IPS-20b (cell line): ENCODE results near the gene TRIM10.
A peak's percentile ranks its signal among the peaks of the same experiment; 100 is the strongest.

Experiments used
- H3K27ac ChIP-seq: one replicate; pipeline ENCODE4 v1.5.1; 2013; ENCODE audit warnings: low read length
- H3K27me3 ChIP-seq: 2 replicates; pipeline ENCODE4 v1.6.1; 2013; ENCODE audit warnings: mild to moderate bottlenecking, low read length, inconsistent platforms; ENCODE audit not compliant: insufficient read depth
- H3K36me3 ChIP-seq: 2 replicates; pipeline ENCODE4 v1.6.1; 2013; ENCODE audit warnings: low read depth, mild to moderate bottlenecking, inconsistent platforms, low read length, moderate library complexity; ENCODE audit not compliant: insufficient read depth
- H3K4me1 ChIP-seq: 2 replicates; pipeline ENCODE4 v1.6.1; 2013; ENCODE audit warnings: mild to moderate bottlenecking, control low read depth, inconsistent platforms, low read length, moderate library complexity; ENCODE audit not compliant: insufficient read depth
- H3K4me3 ChIP-seq: 2 replicates; pipeline ENCODE4 v1.5.1; 2013; ENCODE audit warnings: mild to moderate bottlenecking, low read length, inconsistent platforms
- H3K9ac ChIP-seq: 2 replicates; pipeline ENCODE4 v1.6.1; 2013; ENCODE audit warnings: low read depth, mild to moderate bottlenecking, inconsistent platforms, low read length, moderate library complexity
- H3K9me3 ChIP-seq: 2 replicates; pipeline ENCODE4 v1.6.1; 2013; ENCODE audit warnings: mild to moderate bottlenecking, low read depth, low read length, inconsistent platforms; ENCODE audit not compliant: insufficient read depth

Gene TRIM10

DNA sequence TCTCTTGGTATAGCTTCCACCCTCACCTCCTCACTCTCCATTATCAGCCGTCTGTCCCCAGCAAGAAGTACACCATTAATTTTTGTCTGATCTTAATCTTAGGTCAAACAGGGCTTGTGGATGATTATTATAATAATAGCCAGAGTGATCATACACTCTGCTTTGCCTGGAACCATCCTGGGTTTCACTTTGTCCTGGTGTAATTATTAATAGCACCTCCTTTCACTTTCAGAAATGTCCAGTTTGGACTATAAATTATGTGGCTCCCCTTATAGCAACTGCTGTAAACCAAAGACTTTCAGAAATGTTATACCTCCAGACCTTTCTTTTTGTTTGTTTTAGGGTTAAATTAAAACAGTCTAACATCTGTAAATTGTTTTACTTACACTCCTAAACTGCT, 47.2 kb downstream of the TRIM10 start:
- no peak overlapping the region for H3K9ac ChIP-seq
- H3K9me3 ChIP-seq, result no peaks in the 10 kb centered on the region
- H3K4me3 ChIP-seq, result no peak overlapping the region
- H3K36me3 ChIP-seq, result no peaks in the 10 kb centered on the region
- no peak overlapping the region for H3K27ac ChIP-seq
- H3K4me1 ChIP-seq, result no peaks in the 10 kb centered on the region
- H3K27me3 ChIP-seq, result peaks cover 40% of the 10 kb centered on the region

DNA sequence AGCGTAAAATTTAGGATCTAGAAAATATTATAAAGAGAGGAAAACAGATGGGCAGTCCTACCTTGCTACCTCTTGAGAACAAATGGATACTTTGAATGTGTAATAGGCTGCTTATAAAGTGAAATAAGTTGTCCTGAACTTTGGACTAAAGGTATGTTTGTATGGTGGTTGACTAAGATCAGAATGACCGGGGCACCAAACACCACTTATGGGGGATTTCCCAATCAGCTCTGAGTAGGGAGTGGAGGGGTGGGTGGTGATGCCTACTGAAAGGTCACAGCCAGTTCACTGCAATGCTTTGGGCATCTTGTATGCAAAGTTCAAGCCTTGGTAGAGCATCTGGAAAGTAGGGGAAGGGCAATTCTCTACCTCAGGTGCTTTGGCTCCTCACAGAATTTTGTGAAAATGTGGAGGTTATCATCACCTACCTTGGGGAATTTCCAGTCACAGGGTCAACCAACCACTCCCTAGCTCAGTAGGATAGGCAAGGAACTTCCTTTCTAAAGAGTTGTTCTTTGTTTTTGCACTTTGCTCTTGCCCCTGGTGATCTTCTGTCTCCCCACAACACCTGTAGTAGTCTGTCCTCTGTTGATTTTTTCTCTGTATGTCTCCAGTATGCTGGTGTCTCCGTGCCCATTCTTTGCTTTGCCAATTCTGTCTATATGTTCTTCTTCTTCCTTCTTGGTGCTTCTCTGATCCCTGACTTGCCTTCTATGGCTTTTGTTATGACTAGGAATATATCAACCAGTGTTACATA, 47.8 kb downstream of the TRIM10 start, which contains the start of gene TRIM31:
TSS of gene TRIM31 (minus strand) at position 88 of the 757 bp plus-strand sequence. CDS start 285 bp downstream, outside the sequence.
- H3K4me3 ChIP-seq, result no peak within 1 kb of the TSS
- no peaks in the 10 kb centered on the region for H3K9me3 ChIP-seq
- H3K27me3 ChIP-seq, result peaks cover 40% of the 10 kb centered on the region
- no peaks in the 10 kb centered on the region for H3K4me1 ChIP-seq
- H3K9ac ChIP-seq, result no peak within 1 kb of the TSS
- no peak within 1 kb of the TSS for H3K27ac ChIP-seq
- H3K36me3 ChIP-seq, result no peaks in the 10 kb centered on the region

DNA sequence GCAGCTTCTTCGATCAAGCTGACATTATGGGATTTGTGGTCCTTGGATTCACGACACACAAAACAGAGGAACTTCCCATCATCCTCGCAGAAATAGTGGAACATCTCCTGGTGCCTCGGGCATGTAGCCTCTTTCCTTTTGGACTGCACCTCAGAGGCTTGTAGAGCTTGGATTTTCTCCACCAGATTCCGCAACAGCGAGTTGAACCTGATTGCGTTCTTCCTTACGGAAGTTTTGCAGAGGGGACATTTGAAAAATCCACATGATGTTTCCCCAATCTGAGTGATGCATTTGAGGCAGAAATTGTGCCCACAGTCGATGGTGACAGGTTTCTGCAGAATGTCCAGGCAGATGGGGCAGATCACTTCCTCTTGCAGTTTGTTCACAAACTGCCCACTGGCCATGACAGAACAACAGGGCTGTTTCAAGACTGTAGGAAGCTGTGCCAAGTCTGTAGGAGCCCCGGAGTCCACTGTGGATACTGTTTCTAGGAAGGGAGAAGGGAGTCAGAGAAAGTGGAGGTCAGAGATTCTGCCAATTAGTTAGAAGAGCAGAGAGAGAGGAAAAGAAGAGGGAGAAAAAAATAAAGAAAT, 48.5 kb downstream of the TRIM10 start:
- Histone ChIP-seq H3K36me3 (no peaks in the 10 kb centered on the region), H3K4me3 (no peak overlapping the region), H3K9me3 (no peaks in the 10 kb centered on the region), H3K27me3 (peaks cover 40% of the 10 kb centered on the region), H3K27ac (no peak overlapping the region), H3K4me1 (no peaks in the 10 kb centered on the region), H3K9ac (no peak overlapping the region)

DNA sequence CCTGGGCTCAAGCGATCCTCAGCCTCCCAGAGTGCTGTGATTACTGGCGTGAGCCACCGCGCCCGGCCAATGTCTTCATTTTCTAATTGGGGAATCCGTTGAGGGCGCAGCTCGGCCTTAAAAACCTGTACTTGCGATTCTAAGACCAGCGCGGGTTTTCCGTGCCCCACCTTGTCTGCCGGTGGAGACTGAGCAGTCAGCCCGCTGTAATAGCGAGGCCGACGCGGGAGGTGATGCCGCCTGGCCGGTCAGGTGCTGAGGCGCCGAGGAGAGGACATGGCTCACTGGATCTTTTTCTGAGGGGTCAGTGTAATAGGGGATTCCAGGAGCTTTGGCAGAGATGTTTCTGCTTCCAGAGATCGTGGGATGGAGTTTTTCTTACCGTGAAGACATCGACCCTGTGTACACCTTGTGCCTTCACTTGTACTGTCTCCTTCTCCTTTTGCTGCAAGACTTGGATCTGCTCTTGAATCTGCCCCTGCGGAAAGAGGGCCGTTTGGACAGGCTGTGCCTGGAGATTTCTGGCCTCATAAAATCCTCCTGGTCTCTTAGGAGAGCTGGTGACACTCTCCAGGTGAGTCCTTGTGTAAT, 49.6 kb downstream of the TRIM10 start:
- H3K27ac ChIP-seq, result no peak overlapping the region
- H3K36me3 ChIP-seq, result no peaks in the 10 kb centered on the region
- H3K4me3 ChIP-seq, result no peak overlapping the region
- H3K27me3 ChIP-seq, result peaks cover 40% of the 10 kb centered on the region
- H3K9ac ChIP-seq, result no peak overlapping the region
- H3K9me3 ChIP-seq, result no peaks in the 10 kb centered on the region
- no peaks in the 10 kb centered on the region for H3K4me1 ChIP-seq

DNA sequence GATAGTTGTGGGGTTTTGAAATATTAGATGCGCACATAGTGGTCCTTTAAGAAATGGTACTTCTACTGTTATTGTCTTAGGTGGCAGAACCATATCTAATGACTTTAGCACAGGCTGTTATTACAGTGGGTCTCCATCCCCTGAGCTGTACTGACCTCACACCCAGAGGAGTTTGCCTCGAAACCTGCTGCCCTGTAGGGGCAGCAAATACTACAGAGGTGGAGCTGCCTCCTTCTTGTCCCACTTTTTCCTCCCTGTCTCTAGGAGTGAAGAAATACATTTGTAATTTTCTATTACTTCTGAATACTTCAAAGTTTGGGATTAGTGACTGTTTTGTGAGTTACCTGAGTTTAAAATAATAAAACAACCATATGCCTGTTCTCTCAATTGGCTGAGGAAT, 56.4 kb downstream of the TRIM10 start:
- H3K27me3 ChIP-seq, result peaks cover 56% of the 10 kb centered on the region
- H3K4me1 ChIP-seq, result peaks cover 6% of the 10 kb centered on the region; the same call in 1 of the 2 replicates
- no peak overlapping the region for H3K9ac ChIP-seq
- H3K4me3 ChIP-seq, result no peak overlapping the region
- no peaks in the 10 kb centered on the region for H3K9me3 ChIP-seq
- no peaks in the 10 kb centered on the region for H3K36me3 ChIP-seq
- no peak overlapping the region for H3K27ac ChIP-seq

DNA sequence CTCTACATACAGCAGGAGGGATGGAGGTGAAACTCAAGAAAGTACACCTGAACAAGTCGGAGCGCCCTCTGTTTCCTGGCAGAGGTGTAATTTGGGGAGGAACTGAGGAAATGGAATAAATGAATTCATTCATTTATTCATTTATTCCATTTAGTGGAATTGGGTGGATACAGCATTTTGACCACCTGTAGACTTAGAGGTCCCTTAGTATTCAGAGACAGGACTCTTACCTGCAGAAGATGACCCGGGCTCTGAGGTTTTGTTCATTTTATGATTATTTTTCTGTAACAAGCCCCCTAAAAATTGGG, 57.2 kb downstream of the TRIM10 start:
- Histone ChIP-seq H3K27ac (no peak overlapping the region), H3K4me3 (no peak overlapping the region), H3K9me3 (no peaks in the 10 kb centered on the region), H3K36me3 (no peaks in the 10 kb centered on the region), H3K4me1 (peaks cover 6% of the 10 kb centered on the region; the same call in 1 of the 2 replicates), H3K27me3 (peaks cover 64% of the 10 kb centered on the region), H3K9ac (no peak overlapping the region)

DNA sequence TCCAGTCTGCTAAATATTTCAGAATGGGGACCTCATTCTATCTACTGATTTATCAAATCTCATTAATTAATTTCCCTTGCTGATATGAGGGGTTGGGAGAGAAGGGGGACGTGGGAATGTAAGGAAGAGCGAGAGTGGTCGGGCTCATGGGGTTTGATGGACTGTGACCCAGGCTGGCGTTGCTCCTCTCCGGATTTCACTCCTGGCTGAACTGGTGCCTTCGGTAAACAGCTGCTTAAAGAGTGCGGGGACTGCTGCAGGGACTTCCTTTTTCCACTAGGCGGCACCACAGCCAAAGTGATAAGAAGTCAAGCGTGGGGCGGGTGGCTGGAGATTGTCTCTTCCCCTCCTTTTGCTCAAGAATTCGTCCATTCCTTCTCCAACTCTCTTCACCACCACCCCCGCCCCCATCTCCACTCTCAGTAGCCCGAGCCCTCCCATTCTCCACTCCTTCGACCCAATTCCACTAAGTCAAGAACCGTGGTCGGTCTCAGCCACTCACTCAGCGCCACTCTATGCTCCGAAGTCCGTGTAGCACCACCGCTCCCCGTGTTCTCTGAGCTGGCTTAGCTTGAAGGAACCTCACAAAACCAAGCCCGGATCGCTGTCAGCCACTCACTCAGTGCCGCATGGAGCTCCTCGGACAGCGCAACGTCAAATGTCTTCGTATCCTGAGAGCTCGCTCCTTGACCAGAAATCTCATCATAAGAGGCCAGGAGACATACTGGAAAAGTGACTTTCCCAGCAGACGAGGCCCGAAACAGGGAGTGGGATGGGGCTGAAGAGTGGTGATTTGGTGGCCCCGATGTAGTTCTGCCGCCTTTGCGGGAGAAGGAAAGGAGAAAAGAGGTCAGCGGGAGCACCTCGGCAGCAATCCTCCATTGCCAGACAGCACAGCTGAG, 57.8 kb downstream of the TRIM10 start:
- Histone ChIP-seq H3K27ac (no peak overlapping the region), H3K9ac (no peak overlapping the region), H3K27me3 (peaks cover 70% of the 10 kb centered on the region)

DNA sequence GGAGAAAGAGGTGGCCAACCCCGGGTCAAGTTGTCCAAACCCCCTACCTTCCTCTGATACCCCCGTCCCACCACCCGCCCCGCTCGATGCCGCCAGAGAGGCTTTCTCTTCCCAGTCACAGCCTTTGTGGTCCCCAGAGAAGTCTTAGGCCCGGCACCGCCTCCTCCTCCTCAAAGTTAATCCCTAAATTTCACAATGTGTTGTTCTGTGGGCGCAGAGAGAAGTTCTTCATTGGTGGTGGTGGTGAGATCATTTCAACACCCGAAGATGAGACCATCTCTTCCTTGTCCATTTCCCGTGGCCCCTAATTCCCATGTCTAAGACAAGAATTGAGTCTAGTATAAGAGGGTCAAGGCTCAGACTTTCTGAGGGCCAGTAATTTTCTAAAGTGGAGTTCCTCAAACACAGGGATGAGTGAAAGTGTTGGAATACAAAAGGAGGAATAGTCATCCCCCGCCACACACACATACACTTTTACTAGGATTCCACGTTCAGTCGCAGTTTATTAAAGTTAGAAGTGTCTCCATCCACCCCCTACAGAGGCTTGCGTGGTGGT, 58.5 kb downstream of the TRIM10 start:
- peaks cover 6% of the 10 kb centered on the region; the same call in 1 of the 2 replicates for H3K4me1 ChIP-seq
- H3K36me3 ChIP-seq, result no peaks in the 10 kb centered on the region
- peaks cover 77% of the 10 kb centered on the region for H3K27me3 ChIP-seq
- H3K9ac ChIP-seq, result no peak overlapping the region
- no peak overlapping the region for H3K27ac ChIP-seq
- no peaks in the 10 kb centered on the region for H3K9me3 ChIP-seq
- H3K4me3 ChIP-seq, result peak overlapping the region; percentile 63

More for the DNA sequence above, 57.8 kb downstream of the TRIM10 start:
- Histone ChIP-seq H3K9me3 (no peaks in the 10 kb centered on the region), H3K4me1 (peaks cover 6% of the 10 kb centered on the region; the same call in 1 of the 2 replicates), H3K4me3 (peak overlapping the region; percentile 63; the same call in 1 of the 2 replicates), H3K36me3 (no peaks in the 10 kb centered on the region)
